ENCODE data around the gene KCTD5. TPM values are rescaled to one million over a fixed set of nuclear protein-coding genes. Genes with fewer than 3 reads are reported as not detected.

Gene KCTD5
- total RNA-seq, 1 experiment from 2014 or later = 27.8 TPM

DNA sequence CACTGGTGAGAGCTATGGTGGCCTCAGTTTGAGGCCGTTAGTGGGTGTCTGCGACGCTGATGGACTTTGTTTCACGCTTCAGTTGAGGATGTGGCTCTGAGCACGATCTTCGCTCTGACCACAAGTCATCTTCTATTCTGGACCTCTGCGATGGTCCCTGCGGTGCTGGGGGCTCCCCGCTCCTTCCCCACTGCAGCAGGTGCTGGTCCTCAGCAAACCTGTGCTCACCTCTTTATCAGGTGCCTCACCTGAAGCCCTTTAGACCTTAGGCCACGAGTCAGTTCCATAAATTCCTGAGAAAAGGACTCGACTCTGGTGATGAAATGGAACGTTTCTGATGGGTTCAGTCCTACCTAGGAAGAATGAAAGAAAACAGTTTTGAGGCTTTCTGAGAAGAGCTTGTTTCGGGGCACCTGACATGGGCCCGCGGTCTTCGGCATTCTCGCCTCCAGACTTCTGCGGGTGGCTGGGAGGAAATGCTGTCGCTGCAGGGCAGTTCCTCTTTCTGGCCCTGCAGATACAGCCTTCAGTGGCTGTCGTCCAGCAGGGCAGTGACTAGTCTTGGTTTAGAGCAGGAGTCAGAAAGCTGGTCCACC, 4.7 kb downstream of the KCTD5 start:
- CTCF ChIA-PET = no interaction called here
- Mint-ChIP-seq H3K27ac (peak overlapping the region; percentile 32; the same call in 1 of the 2 replicates), H3K27me3 (ENCODE audit: low read depth) (no peaks in the 10 kb centered on the region; the same call in 1 of the 2 replicates), H3K4me3 (no peak overlapping the region), H3K4me1 (peaks cover 7% of the 10 kb centered on the region), H3K36me3 (peaks cover 2% of the 10 kb centered on the region; the same call in 1 of the 2 replicates), H3K9me3 (0 out of 2 replicates have a peak, but pooled peaks cover 2% of the 10 kb centered on the region)
- POLR2A ChIA-PET = no interaction called here
- ATAC-seq (no peak), DNase-seq (ENCODE audit: low spot score) (no peak)
- TF ChIP-seq TP53 (CRISPR knock-in tag; IDR thresholded peaks at IDR 0.05) (no peak), NR3C1 (CRISPR knock-in tag; conservative IDR thresholded peaks at IDR 0.05; ENCODE audit: low read depth) (no peak), NR1H2 (CRISPR knock-in tag; IDR thresholded peaks at IDR 0.05) (no peak), MYBL2 (CRISPR knock-in tag; IDR thresholded peaks at IDR 0.05) (no peak), SMAD4 (CRISPR knock-in tag; IDR thresholded peaks at IDR 0.05) (no peak), ZNF317 (CRISPR knock-in tag; IDR thresholded peaks at IDR 0.05; ENCODE audit: borderline replicate concordance, low read depth) (no peak), FOXK1 (CRISPR knock-in tag; IDR thresholded peaks at IDR 0.05) (no peak)
- TF ChIP-seq, protein P1, sequence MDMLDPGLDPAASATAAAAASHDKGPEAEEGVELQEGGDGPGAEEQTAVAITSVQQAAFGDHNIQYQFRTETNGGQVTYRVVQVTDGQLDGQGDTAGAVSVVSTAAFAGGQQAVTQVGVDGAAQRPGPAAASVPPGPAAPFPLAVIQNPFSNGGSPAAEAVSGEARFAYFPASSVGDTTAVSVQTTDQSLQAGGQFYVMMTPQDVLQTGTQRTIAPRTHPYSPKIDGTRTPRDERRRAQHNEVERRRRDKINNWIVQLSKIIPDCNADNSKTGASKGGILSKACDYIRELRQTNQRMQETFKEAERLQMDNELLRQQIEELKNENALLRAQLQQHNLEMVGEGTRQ (CRISPR knock-in tag; IDR thresholded peaks at IDR 0.05) = no peak
- TF ChIP-seq, protein P2, sequence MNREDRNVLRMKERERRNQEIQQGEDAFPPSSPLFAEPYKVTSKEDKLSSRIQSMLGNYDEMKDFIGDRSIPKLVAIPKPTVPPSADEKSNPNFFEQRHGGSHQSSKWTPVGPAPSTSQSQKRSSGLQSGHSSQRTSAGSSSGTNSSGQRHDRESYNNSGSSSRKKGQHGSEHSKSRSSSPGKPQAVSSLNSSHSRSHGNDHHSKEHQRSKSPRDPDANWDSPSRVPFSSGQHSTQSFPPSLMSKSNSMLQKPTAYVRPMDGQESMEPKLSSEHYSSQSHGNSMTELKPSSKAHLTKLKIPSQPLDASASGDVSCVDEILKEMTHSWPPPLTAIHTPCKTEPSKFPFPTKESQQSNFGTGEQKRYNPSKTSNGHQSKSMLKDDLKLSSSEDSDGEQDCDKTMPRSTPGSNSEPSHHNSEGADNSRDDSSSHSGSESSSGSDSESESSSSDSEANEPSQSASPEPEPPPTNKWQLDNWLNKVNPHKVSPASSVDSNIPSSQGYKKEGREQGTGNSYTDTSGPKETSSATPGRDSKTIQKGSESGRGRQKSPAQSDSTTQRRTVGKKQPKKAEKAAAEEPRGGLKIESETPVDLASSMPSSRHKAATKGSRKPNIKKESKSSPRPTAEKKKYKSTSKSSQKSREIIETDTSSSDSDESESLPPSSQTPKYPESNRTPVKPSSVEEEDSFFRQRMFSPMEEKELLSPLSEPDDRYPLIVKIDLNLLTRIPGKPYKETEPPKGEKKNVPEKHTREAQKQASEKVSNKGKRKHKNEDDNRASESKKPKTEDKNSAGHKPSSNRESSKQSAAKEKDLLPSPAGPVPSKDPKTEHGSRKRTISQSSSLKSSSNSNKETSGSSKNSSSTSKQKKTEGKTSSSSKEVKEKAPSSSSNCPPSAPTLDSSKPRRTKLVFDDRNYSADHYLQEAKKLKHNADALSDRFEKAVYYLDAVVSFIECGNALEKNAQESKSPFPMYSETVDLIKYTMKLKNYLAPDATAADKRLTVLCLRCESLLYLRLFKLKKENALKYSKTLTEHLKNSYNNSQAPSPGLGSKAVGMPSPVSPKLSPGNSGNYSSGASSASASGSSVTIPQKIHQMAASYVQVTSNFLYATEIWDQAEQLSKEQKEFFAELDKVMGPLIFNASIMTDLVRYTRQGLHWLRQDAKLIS (CRISPR knock-in tag; IDR thresholded peaks at IDR 0.05; ENCODE audit: borderline replicate concordance) = no peak
- TF ChIP-seq, protein P3, sequence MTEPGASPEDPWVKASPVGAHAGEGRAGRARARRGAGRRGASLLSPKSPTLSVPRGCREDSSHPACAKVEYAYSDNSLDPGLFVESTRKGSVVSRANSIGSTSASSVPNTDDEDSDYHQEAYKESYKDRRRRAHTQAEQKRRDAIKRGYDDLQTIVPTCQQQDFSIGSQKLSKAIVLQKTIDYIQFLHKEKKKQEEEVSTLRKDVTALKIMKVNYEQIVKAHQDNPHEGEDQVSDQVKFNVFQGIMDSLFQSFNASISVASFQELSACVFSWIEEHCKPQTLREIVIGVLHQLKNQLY (CRISPR knock-in tag; IDR thresholded peaks at IDR 0.05) = no peak
- TF ChIP-seq, protein P4, sequence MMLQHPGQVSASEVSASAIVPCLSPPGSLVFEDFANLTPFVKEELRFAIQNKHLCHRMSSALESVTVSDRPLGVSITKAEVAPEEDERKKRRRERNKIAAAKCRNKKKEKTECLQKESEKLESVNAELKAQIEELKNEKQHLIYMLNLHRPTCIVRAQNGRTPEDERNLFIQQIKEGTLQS (CRISPR knock-in tag; conservative IDR thresholded peaks at IDR 0.05) = no peak
- TF ChIP-seq, protein P5, sequence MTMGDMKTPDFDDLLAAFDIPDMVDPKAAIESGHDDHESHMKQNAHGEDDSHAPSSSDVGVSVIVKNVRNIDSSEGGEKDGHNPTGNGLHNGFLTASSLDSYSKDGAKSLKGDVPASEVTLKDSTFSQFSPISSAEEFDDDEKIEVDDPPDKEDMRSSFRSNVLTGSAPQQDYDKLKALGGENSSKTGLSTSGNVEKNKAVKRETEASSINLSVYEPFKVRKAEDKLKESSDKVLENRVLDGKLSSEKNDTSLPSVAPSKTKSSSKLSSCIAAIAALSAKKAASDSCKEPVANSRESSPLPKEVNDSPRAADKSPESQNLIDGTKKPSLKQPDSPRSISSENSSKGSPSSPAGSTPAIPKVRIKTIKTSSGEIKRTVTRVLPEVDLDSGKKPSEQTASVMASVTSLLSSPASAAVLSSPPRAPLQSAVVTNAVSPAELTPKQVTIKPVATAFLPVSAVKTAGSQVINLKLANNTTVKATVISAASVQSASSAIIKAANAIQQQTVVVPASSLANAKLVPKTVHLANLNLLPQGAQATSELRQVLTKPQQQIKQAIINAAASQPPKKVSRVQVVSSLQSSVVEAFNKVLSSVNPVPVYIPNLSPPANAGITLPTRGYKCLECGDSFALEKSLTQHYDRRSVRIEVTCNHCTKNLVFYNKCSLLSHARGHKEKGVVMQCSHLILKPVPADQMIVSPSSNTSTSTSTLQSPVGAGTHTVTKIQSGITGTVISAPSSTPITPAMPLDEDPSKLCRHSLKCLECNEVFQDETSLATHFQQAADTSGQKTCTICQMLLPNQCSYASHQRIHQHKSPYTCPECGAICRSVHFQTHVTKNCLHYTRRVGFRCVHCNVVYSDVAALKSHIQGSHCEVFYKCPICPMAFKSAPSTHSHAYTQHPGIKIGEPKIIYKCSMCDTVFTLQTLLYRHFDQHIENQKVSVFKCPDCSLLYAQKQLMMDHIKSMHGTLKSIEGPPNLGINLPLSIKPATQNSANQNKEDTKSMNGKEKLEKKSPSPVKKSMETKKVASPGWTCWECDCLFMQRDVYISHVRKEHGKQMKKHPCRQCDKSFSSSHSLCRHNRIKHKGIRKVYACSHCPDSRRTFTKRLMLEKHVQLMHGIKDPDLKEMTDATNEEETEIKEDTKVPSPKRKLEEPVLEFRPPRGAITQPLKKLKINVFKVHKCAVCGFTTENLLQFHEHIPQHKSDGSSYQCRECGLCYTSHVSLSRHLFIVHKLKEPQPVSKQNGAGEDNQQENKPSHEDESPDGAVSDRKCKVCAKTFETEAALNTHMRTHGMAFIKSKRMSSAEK (CRISPR knock-in tag; IDR thresholded peaks at IDR 0.05; ENCODE audit: borderline replicate concordance) = no peak
- TF ChIP-seq, protein P6, sequence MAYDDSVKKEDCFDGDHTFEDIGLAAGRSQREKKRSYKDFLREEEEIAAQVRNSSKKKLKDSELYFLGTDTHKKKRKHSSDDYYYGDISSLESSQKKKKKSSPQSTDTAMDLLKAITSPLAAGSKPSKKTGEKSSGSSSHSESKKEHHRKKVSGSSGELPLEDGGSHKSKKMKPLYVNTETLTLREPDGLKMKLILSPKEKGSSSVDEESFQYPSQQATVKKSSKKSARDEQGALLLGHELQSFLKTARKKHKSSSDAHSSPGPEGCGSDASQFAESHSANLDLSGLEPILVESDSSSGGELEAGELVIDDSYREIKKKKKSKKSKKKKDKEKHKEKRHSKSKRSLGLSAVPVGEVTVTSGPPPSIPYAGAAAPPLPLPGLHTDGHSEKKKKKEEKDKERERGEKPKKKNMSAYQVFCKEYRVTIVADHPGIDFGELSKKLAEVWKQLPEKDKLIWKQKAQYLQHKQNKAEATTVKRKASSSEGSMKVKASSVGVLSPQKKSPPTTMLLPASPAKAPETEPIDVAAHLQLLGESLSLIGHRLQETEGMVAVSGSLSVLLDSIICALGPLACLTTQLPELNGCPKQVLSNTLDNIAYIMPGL (CRISPR knock-in tag; IDR thresholded peaks at IDR 0.05) = no peak
- TF ChIP-seq, protein P7, sequence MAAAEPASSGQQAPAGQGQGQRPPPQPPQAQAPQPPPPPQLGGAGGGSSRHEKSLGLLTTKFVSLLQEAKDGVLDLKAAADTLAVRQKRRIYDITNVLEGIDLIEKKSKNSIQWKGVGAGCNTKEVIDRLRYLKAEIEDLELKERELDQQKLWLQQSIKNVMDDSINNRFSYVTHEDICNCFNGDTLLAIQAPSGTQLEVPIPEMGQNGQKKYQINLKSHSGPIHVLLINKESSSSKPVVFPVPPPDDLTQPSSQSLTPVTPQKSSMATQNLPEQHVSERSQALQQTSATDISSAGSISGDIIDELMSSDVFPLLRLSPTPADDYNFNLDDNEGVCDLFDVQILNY (CRISPR knock-in tag; IDR thresholded peaks at IDR 0.05) = no peak
- TF ChIP-seq, protein P8, sequence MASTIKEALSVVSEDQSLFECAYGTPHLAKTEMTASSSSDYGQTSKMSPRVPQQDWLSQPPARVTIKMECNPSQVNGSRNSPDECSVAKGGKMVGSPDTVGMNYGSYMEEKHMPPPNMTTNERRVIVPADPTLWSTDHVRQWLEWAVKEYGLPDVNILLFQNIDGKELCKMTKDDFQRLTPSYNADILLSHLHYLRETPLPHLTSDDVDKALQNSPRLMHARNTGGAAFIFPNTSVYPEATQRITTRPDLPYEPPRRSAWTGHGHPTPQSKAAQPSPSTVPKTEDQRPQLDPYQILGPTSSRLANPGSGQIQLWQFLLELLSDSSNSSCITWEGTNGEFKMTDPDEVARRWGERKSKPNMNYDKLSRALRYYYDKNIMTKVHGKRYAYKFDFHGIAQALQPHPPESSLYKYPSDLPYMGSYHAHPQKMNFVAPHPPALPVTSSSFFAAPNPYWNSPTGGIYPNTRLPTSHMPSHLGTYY (CRISPR knock-in tag; IDR thresholded peaks at IDR 0.05) = no peak
- TF ChIP-seq, protein P9, sequence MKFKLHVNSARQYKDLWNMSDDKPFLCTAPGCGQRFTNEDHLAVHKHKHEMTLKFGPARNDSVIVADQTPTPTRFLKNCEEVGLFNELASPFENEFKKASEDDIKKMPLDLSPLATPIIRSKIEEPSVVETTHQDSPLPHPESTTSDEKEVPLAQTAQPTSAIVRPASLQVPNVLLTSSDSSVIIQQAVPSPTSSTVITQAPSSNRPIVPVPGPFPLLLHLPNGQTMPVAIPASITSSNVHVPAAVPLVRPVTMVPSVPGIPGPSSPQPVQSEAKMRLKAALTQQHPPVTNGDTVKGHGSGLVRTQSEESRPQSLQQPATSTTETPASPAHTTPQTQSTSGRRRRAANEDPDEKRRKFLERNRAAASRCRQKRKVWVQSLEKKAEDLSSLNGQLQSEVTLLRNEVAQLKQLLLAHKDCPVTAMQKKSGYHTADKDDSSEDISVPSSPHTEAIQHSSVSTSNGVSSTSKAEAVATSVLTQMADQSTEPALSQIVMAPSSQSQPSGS (CRISPR knock-in tag; IDR thresholded peaks at IDR 0.05; ENCODE audit: borderline replicate concordance, low read depth) = no peak
